ENCODE results near the gene SCAMP5. TPM values are rescaled to one million over a fixed set of nuclear protein-coding genes. Genes with fewer than 3 reads are reported as not detected.

The SCAMP5 gene
- total RNA-seq, 4 donors from 2014 or later: 11.3 to 24.8 (median 15.8) TPM; not detected in 1

DNA sequence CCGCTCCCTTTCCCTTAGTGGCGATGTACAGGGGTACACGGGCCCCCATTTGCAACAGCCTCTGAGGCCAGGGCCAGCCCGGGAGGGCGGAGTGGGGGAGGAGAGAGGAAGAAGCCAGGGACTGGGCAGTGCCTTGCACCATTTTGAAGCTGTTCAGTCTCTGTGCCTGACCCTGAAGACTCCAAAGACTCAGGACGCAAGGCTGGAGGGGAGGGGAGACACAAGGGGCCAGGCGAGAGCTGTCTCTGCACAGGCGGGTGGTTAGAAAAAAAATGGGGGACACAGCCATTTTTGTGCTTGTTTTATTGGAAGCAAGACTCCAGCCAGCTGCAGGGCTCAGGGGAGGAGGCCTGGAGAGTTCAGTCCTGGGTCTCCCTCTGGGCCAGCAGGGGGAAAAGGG lies 40.3 kb upstream of the SCAMP5 start:
- peak overlapping the region in 3 of 4 donors; percentile 88 to 93 (median 92) for H3K27ac ChIP-seq
- in situ Hi-C loops (cut with MboI; ENCODE audit: low pct_ligation_motif_present in 1 of 4, low pct_unique_long_range_greater_than_20kb in 1 of 4, low sequenced_read_pairs in 3 of 4): loop anchor here in 1 of 4 donors (25.0 kb wide), 1 partner anchor 318 kb away; no protein-coding TSS in a partner anchor
- peaks cover 24% of the 10 kb centered on the region for H3K27me3 ChIP-seq
- no peaks in the 10 kb centered on the region for H3K9me3 ChIP-seq
- intact Hi-C loops (cut with DNase I; ENCODE audit: low total_unique reads): loop anchor here (10.0 kb wide), 1 partner anchor 110 kb away; the partner anchor contains the start of gene ULK3
- H3K4me1 ChIP-seq: peaks cover 19 to 59% (median 49%) of the 10 kb centered on the region in 4 donors
- 56% methylated on average over 8 of the region's 8 CpGs; no CpG with 5 or more reads in 1 of the 2 donors for WGBS, 2 donors (ENCODE audit: low coverage in 1 of 2)
- H3K4me3 ChIP-seq: peak overlapping the region in 3 of 4 donors; percentile 8 to 63 (median 62)
- TF ChIP-seq POLR2A (IDR thresholded peaks at IDR 0.05) (no peak), POLR2AphosphoS5 (IDR thresholded peaks at IDR 0.05) (no peak), CTCF (IDR thresholded peaks at IDR 0.05) (no peak), EP300 (IDR thresholded peaks at IDR 0.05; ENCODE audit: low read depth) (no peak)
- no peaks in the 10 kb centered on the region for H3K36me3 ChIP-seq
- DNase-seq: no peak

DNA sequence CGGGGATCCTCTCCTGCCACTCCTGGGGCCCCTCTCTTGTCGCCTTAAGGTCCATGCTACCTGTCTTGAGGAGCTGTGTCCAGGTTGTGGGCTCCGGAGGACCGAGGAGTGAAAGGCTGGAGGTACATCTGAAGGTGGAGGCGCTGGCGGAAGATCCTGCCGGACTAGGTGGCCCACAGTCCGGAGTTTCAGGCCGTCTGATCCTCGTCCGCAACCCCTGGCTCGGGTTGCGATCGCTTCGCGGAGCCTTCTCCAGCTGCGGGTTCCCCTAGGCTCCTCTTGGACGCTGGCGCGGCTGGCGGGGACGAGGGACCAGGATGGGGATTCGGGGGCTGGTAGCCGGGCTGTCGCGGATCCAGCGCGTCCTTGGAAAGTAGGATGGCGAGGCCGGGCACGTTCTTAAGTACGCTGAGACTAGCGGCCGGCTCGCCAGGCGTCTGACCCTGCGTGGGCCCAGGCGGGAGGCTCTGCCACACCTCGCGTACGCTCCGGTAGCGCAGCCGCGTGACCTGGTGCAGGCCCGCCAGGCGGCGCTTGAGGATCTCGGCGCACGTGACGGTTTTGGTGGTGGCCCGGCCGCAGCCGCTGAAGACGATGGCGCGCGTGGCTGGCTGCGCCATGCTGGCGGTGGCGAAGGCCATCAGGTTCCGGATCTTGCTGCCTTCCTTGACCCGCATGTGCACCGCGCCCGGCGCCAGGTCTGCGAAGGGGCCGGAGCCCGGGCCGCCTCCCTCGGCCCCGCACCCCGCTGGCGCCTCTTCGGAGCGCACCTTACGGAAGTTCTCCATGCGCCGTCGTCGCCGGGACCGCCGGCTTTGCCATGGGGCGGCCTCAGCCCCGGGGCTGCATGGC lies 39.3 kb upstream of the SCAMP5 start:
- no peaks in the 10 kb centered on the region for H3K9me3 ChIP-seq
- intact Hi-C loops (cut with DNase I; ENCODE audit: low total_unique reads): loop anchor here (10.0 kb wide), 1 partner anchor 111 kb away; the partner anchor contains the start of gene ULK3
- in situ Hi-C loops (cut with MboI; ENCODE audit: low pct_ligation_motif_present in 1 of 4, low pct_unique_long_range_greater_than_20kb in 1 of 4, low sequenced_read_pairs in 3 of 4): loop anchor here in 1 of 4 donors (25.0 kb wide), 1 partner anchor 319 kb away; no protein-coding TSS in a partner anchor
- peak overlapping the region; percentile 48 to 63 (median 57) for H3K4me3 ChIP-seq
- H3K36me3 ChIP-seq: no peaks in the 10 kb centered on the region
- WGBS, 2 donors (ENCODE audit: low coverage in 1 of 2): 26% methylated on average over 65 of the region's 88 CpGs; no CpG with 5 or more reads in 1 of the 2 donors
- TF ChIP-seq CTCF (IDR thresholded peaks at IDR 0.05): peak; percentile 44 to 78 (median 54)
- no peak for TF ChIP-seq POLR2A (IDR thresholded peaks at IDR 0.05)
- peak; percentile 24 to 42 (median 41) for TF ChIP-seq POLR2AphosphoS5 (IDR thresholded peaks at IDR 0.05)
- no peak for TF ChIP-seq EP300 (IDR thresholded peaks at IDR 0.05; ENCODE audit: low read depth)
- peaks cover 19 to 63% (median 49%) of the 10 kb centered on the region in 4 donors for H3K4me1 ChIP-seq
- peak overlapping the region; percentile 86 to 93 (median 90) for H3K27ac ChIP-seq
- H3K27me3 ChIP-seq: peaks cover 24% of the 10 kb centered on the region
- DNase-seq: peak; percentile 88

DNA sequence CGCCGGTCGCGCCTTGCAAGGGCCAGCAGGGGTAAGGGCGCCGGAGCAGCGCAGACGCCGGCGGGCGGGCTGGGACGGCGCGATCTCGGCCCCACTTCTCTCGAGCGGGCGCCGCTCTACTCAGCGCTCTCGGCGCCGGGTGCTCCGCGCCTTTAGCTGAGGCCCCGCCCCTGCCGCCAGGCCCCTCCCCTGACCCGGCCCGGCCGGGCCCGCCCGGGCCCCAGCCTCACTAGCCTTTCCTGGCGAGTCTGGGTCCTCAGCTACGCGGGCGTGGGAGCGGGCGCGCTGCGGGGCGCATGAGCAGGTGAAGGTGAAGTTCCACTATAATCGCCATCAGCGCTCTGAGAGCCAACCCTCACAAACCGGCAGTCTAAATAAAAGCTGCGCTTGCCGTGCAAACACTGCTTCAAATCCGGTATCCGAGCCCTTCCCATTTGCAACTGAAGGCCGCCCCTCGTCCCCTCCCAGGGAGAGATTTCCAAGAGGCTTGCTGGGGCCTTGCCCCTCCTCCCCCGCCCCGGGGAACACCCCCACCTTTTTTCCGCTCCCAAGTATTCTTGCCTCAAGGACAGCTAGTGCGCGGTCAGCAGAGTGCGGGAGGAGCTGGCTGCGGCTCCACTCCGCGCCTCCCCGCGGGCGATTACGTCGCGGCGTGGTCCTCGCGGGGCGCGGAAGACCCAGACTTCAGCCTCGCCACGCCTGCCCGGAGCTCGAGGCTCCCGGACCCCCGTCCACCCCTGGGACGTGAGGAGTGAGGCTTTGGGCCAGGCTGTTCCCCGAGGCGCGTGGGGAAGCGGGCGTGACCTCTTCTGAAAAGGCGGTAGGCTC lies 38.5 kb upstream of the SCAMP5 start, which contains the start of gene RPP25:
Gene RPP25, minus strand, starts transcription at position 125 of the 828 bp plus-strand sequence. CDS start 189 bp downstream, outside the sequence.
- WGBS, 2 donors (ENCODE audit: low coverage in 1 of 2): 0% methylated on average over 1 to 65 of the region's 83 CpGs
- Histone ChIP-seq H3K36me3 (no peaks in the 10 kb centered on the region), H3K4me3 (peak within 1 kb of the TSS; percentile 48 to 63 (median 57)), H3K9me3 (no peaks in the 10 kb centered on the region), H3K27ac (peak within 1 kb of the TSS; percentile 86 to 93 (median 90)), H3K4me1 (peaks cover 19 to 68% (median 49%) of the 10 kb centered on the region in 4 donors), H3K27me3 (peaks cover 24% of the 10 kb centered on the region)
- TF ChIP-seq POLR2A (IDR thresholded peaks at IDR 0.05): peak; percentile 82
- no peak for TF ChIP-seq CTCF (IDR thresholded peaks at IDR 0.05)
- TF ChIP-seq POLR2AphosphoS5 (IDR thresholded peaks at IDR 0.05): peak; percentile 47 to 83 (median 62)
- no peak for TF ChIP-seq EP300 (IDR thresholded peaks at IDR 0.05; ENCODE audit: low read depth)
- in situ Hi-C loops (cut with MboI; ENCODE audit: low pct_ligation_motif_present in 1 of 4, low pct_unique_long_range_greater_than_20kb in 1 of 4, low sequenced_read_pairs in 3 of 4) (loop anchor here in 1 of 4 donors (25.0 kb wide), 1 partner anchor 320 kb away; no protein-coding TSS in a partner anchor), intact Hi-C loops (cut with DNase I; ENCODE audit: low total_unique reads) (loop anchor here (10.0 kb wide), 1 partner anchor 112 kb away; the partner anchor contains the start of gene ULK3)
- peak; percentile 91 for DNase-seq
